ENCODE measurements around the gene OVOL3. TPM values are rescaled to one million over a fixed set of nuclear protein-coding genes. Genes with fewer than 3 reads are reported as not detected.

OVOL3 gene
- total RNA-seq: not detected in 2 replicates

GRCh38 chr19:36110487-36111199, at the start of gene OVOL3:
OVOL3 (plus strand) TSS chr19:36111143; CDS start chr19:36111203, 60 bp downstream.

DNA sequence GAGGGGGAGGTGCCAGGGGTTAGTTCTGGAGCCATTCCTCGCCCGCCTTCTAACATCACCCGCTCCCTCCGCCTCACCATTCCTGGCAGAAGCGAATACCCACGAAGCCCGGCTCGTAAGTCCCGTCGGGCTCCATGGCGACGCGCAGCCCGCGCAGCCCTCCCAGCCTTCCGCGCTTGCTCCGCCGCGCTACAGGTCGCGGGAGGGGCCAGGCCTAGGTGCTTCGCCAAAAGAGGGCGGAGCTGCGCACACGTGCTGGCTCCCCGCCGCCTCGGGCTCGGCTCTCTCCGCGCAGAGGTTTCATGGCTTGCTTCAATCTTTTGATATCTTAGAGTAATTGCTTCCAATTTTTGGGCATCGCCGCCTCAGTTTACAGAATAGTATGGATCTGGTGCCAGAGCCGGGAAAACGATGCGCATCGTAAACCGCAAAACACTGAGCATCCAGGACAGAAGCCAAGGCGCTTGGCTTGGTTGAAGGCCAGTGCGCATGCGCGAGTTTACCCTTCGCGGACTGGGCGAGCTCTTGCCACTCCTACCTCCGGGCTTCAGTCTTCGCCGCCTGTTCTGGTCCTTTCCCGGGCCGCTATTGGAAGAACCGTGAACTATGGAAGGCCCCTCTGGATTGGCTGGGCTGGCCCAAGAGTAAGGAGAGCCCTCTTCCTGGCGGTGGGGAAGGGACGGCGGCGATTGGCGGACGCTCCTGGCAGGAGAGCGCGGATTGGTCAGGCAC, 3.9 kb downstream of the OVOL3 start, which contains the start of gene POLR2I:
Gene POLR2I, minus strand, starts transcription at position 155 of the 732 bp plus-strand sequence. Its CDS starts 19 bp downstream, at position 136.

GRCh38 chr19:36115453-36116343, 4.8 kb downstream of the OVOL3 start, which contains the start of gene TBCB:
TBCB (plus strand) TSS chr19:36115468; CDS start chr19:36115561, 93 bp downstream.

DNA sequence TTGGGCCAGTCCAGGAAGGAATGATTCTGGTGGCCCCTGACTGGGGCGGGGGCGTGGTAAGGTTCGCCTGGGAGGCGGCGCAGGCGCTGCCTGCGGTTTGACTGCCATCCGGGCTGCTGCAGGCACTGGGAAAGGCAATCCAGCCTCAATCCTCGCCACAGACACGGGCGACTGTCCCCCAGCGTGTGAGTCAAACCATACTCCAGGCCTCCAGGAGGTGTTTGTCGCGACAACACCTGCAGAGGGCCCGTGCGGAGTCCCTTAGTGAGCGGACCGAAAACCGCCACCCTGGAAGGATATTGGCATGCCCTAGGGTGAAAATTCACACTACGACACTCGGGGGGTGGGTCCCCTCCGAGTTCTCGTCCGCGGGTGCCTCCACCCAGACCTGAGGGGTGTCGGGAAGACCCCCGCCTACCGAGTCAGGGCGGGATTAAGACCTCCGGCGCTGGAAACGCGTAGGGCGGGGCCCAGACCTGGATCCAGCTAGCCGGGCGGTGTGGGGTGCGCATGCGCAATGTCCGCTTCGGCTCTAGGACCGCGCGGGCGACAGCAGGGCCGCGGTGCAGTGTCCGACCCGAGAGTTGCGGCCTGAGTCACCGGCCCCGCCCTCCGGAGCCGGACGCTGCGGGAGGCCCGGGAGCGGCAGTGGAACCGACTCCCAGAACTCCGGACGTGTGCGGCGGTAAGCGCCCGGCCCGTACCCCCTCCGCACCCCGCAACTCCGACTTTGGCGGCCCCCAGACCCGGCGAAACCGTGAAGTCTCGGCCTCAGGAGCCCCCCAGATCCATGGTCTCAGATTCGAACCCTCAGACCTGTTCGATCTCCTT, 28.7 kb downstream of the OVOL3 start, which contains the start of gene CAPNS1:
Gene CAPNS1, plus strand, starts transcription at position 594 of the 831 bp plus-strand sequence. CDS start 946 bp downstream, outside the sequence.

GRCh38 chr19:36152352-36153091, 41.6 kb downstream of the OVOL3 start, which contains the start of gene COX7A1:
COX7A1 (minus strand) TSS chr19:36152447; CDS start chr19:36152407, 40 bp downstream.

Other genes starting within 250 kb of the OVOL3 start
- gene APLP1, start 242.6 kb upstream of the OVOL3 start, total RNA-seq: 0.37 and 1.2 TPM in 2 replicates
- 4.4 and 6.1 TPM in 2 replicates for gene NFKBID, start 210.6 kb upstream of the OVOL3 start, total RNA-seq
- 0.37 and 0.59 TPM in 2 replicates for gene HCST, start 208.6 kb upstream of the OVOL3 start, total RNA-seq
- gene TYROBP, start 202.8 kb upstream of the OVOL3 start, total RNA-seq: not detected in 2 replicates
- gene LRFN3, start 174.8 kb upstream of the OVOL3 start, total RNA-seq: 3.9 and 4.0 TPM in 2 replicates
- 14.9 and 18.0 TPM in 2 replicates for gene SDHAF1, start 116.0 kb upstream of the OVOL3 start, total RNA-seq
- gene SYNE4, start 102.3 kb upstream of the OVOL3 start, total RNA-seq: under 0.01 TPM in 1 of 2 replicates, not detected in the other
- 12.7 and 14.3 TPM in 2 replicates for gene ALKBH6, start 96.9 kb upstream of the OVOL3 start, total RNA-seq
- gene CLIP3, start 78.3 kb upstream of the OVOL3 start, total RNA-seq: 5.5 and 6.2 TPM in 2 replicates
- gene THAP8, start 56.9 kb upstream of the OVOL3 start, total RNA-seq: 1.4 and 3.7 TPM in 2 replicates
- gene WDR62, start 56.2 kb upstream of the OVOL3 start, total RNA-seq: 4.0 and 9.6 TPM in 2 replicates
- 51.8 and 59.2 TPM in 2 replicates for gene POLR2I, start 3.7 kb downstream of the OVOL3 start, total RNA-seq
- gene TBCB, start 4.3 kb downstream of the OVOL3 start, total RNA-seq: 96.8 and 161 TPM in 2 replicates
- gene CAPNS1, start 28.9 kb downstream of the OVOL3 start, total RNA-seq: 343 and 389 TPM in 2 replicates
- 3.3 TPM in 2 replicates for gene COX7A1, start 41.3 kb downstream of the OVOL3 start, total RNA-seq
- 5.1 and 6.6 TPM in 2 replicates for gene ZNF565, start 103.5 kb downstream of the OVOL3 start, total RNA-seq
- 50.7 and 66.1 TPM in 2 replicates for gene ZNF146, start 104.0 kb downstream of the OVOL3 start, total RNA-seq

Measured in subcutaneous preadipocyte (primary cell).